Endodermal cell (in vitro differentiated cells): ENCODE results near the gene AUTS2. TPM values are rescaled to one million over a fixed set of nuclear protein-coding genes. Genes with fewer than 3 reads are reported as not detected.

Source experiments
- DNase-seq: peaks from one replicate; pipeline ENCODE4 v3.0.0-alpha.2; 2017
- H3K27ac ChIP-seq: 2 replicates; pipeline ENCODE4 v1.5.1; 2013; ENCODE audit warnings: mild to moderate bottlenecking, low read depth, low read length, moderate library complexity
- H3K27me3 ChIP-seq: 2 replicates; pipeline ENCODE4 v1.6.1; 2013; ENCODE audit warnings: mild to moderate bottlenecking, low read length, moderate library complexity; ENCODE audit not compliant: insufficient read depth, control insufficient read depth, poor library complexity, severe bottlenecking
- H3K36me3 ChIP-seq: 2 replicates; pipeline ENCODE4 v1.7.0; 2013; ENCODE audit warnings: mild to moderate bottlenecking, low read length, moderate library complexity; ENCODE audit not compliant: control insufficient read depth, insufficient read depth
- H3K4me1 ChIP-seq: one replicate; pipeline ENCODE4 v1.7.0; 2013; ENCODE audit warnings: low read length; ENCODE audit not compliant: control insufficient read depth, insufficient read depth
- H3K4me3 ChIP-seq: 2 replicates; pipeline ENCODE4 v1.5.1; 2013; ENCODE audit warnings: mild to moderate bottlenecking, low read length, moderate library complexity
- H3K9ac ChIP-seq: 2 replicates; pipeline ENCODE4 v1.6.1; 2013; ENCODE audit warnings: mild to moderate bottlenecking, low read length, moderate library complexity; ENCODE audit not compliant: poor library complexity, severe bottlenecking; ENCODE audit errors: extremely low read depth
- H3K9me3 ChIP-seq: 2 replicates; pipeline ENCODE4 v1.6.1; 2013; ENCODE audit warnings: mild to moderate bottlenecking, low read length, moderate library complexity; ENCODE audit not compliant: control insufficient read depth
- H3K27ac Mint-ChIP-seq: 2 replicates; pipeline ENCODE4 v1.8.0; 2020; ENCODE audit warnings: mixed read lengths
- H3K27me3 Mint-ChIP-seq: 2 replicates; pipeline ENCODE4 v1.8.0; 2021; ENCODE audit warnings: mild to moderate bottlenecking, mixed read lengths; ENCODE audit not compliant: insufficient read depth
- H3K36me3 Mint-ChIP-seq: 2 replicates; pipeline ENCODE4 v1.8.0; 2020; ENCODE audit warnings: low read depth, mixed read lengths
- H3K4me1 Mint-ChIP-seq: 2 replicates; pipeline ENCODE4 v1.8.0; 2020; ENCODE audit warnings: mixed read lengths
- H3K4me3 Mint-ChIP-seq: 2 replicates; pipeline ENCODE4 v1.8.0; 2020; ENCODE audit warnings: mild to moderate bottlenecking, moderate library complexity, mixed read lengths
- H3K9me3 Mint-ChIP-seq: 2 replicates; pipeline ENCODE4 v1.8.0; 2020; ENCODE audit warnings: mild to moderate bottlenecking, mixed read lengths
- CTCF ChIP-seq: fragments of 200-600 bp; sonication (generic); conservative IDR thresholded peaks from 2 replicates; pipeline ENCODE4 v1.5.0; 2021; ENCODE audit warnings: antibody characterized with exemption, mild to moderate bottlenecking
- WGBS, 2 experiments: methylation state at CpG; one replicate each; pipeline versions ENCODE4 v1.1.5 to v1.1.7; 2013; ENCODE audit warnings: missing lambda C conversion rate in 2 of 2, mixed read lengths in 1 of 2; ENCODE audit not compliant: insufficient coverage in 1 of 2, insufficient read length in 1 of 2; 5-methylcytosine and 5-hydroxymethylcytosine counted together
- total RNA-seq, 2 donors: library from RNA; stranded (reverse); fragmentation: NEBNext Ultra II Directional in 1 of 2; extraction: Animal tissue kit (Norgen Biotek cat#: 25700) in 1 of 2; gene quantifications; 2 replicates in 1 of 2; 3 replicates in 1 of 2; pipeline ENCODE4 v1.2.1, GENCODE V29; 2021

The AUTS2 gene
- total RNA-seq, 2 donors from 2014 or later = 76.8 to 106 TPM

- Mint-ChIP-seq H3K27ac (peak overlapping the region; percentile 39), H3K9me3 (no peaks in the 10 kb centered on the region), H3K27me3 (no peaks in the 10 kb centered on the region), H3K4me1 (peaks cover 92% of the 10 kb centered on the region), H3K4me3 (no peak overlapping the region), H3K36me3 (no peaks in the 10 kb centered on the region)
- H3K27me3 ChIP-seq = no peaks in the 10 kb centered on the region
- DNase-seq = no peak
- WGBS, 2 experiments = 83 to 92% methylated on average over 2 of the region's 2 CpGs
- H3K9me3 ChIP-seq = no peaks in the 10 kb centered on the region
- H3K4me1 ChIP-seq = peaks cover 53% of the 10 kb centered on the region
- H3K36me3 ChIP-seq = no peaks in the 10 kb centered on the region
- H3K4me3 ChIP-seq = no peak overlapping the region
- no peak overlapping the region for H3K9ac ChIP-seq
- no peak for TF ChIP-seq CTCF
- H3K27ac ChIP-seq = no peak overlapping the region
These were observed 55.5 kb downstream of the AUTS2 start for GRCh38 chr7:69653806-69654205.

GRCh38 chr7:69654381-69654780 is 56.1 kb downstream of the AUTS2 start:
- no peaks in the 10 kb centered on the region for H3K36me3 ChIP-seq
- no peak for DNase-seq
- H3K4me1 Mint-ChIP-seq = peaks cover 90% of the 10 kb centered on the region
- no peak overlapping the region for H3K9ac ChIP-seq
- H3K27ac Mint-ChIP-seq = peak overlapping the region; percentile 63
- H3K27me3 ChIP-seq = no peaks in the 10 kb centered on the region
- H3K36me3 Mint-ChIP-seq = no peaks in the 10 kb centered on the region
- H3K4me3 ChIP-seq = no peak overlapping the region
- H3K9me3 ChIP-seq = no peaks in the 10 kb centered on the region
- H3K4me3 Mint-ChIP-seq = no peak overlapping the region
- no peaks in the 10 kb centered on the region for H3K27me3 Mint-ChIP-seq
- TF ChIP-seq CTCF = no peak
- 73% methylated on average over 1 of the region's 2 CpGs; no CpG with 5 or more reads in 1 of the 2 experiments for WGBS, 2 experiments
- no peaks in the 10 kb centered on the region for H3K9me3 Mint-ChIP-seq
- H3K4me1 ChIP-seq = peaks cover 49% of the 10 kb centered on the region
- no peak overlapping the region for H3K27ac ChIP-seq

GRCh38 chr7:69654849-69655707 is 56.8 kb downstream of the AUTS2 start:
- Mint-ChIP-seq H3K27me3 (no peaks in the 10 kb centered on the region), H3K4me1 (peaks cover 91% of the 10 kb centered on the region), H3K4me3 (peak overlapping the region; percentile 17), H3K27ac (peak overlapping the region; percentile 63), H3K9me3 (no peaks in the 10 kb centered on the region), H3K36me3 (no peaks in the 10 kb centered on the region)
- Histone ChIP-seq H3K4me1 (peaks cover 49% of the 10 kb centered on the region), H3K9ac (no peak overlapping the region), H3K36me3 (no peaks in the 10 kb centered on the region), H3K27ac (no peak overlapping the region), H3K4me3 (no peak overlapping the region), H3K9me3 (no peaks in the 10 kb centered on the region), H3K27me3 (no peaks in the 10 kb centered on the region)
- 80 to 82% methylated on average over 3 to 6 of the region's 6 CpGs for WGBS, 2 experiments
- no peak for DNase-seq
- TF ChIP-seq CTCF = no peak
